Bronchus fibroblast of lung (primary cell): ENCODE data around the gene ZNF362. TPM values are rescaled to one million over a fixed set of nuclear protein-coding genes. Genes with fewer than 3 reads are reported as not detected.

Source experiments
- total RNA-seq: library from RNA; depleted of rRNA; stranded (reverse); fragments of >200 nt; gene quantifications from 2 replicates; pipeline ENCODE4 v1.2.3, GENCODE V29; 2015

Gene ZNF362
- 12.2 and 16.6 TPM in 2 replicates for total RNA-seq

GRCh38 chr1:33256471-33257206, at the start of gene ZNF362:
Gene ZNF362, plus strand, starts transcription at chr1:33256492. Its CDS starts 14,083 bp downstream, at chr1:33270575.

GRCh38 chr1:33320619-33321165, 64.4 kb downstream of the ZNF362 start, which contains the start of gene A3GALT2:
Gene A3GALT2, minus strand, starts transcription at chr1:33321098. Its CDS starts 0 bp downstream, at chr1:33321098.

Other genes starting within 250 kb of the ZNF362 start
- gene AK2, start 219.6 kb upstream of the ZNF362 start, total RNA-seq = 155 and 181 TPM in 2 replicates
- 4.5 and 5.2 TPM in 2 replicates for gene AZIN2, start 175.3 kb upstream of the ZNF362 start, total RNA-seq
- gene TRIM62, start 74.4 kb upstream of the ZNF362 start, total RNA-seq = 4.0 and 4.2 TPM in 2 replicates
- gene A3GALT2, start 64.6 kb downstream of the ZNF362 start, total RNA-seq = not detected in 2 replicates
- 159 and 163 TPM in 2 replicates for gene PHC2, start 174.6 kb downstream of the ZNF362 start, total RNA-seq
- 3.7 and 4.9 TPM in 2 replicates for gene ZSCAN20, start 216.2 kb downstream of the ZNF362 start, total RNA-seq